GM19023 (cell line): ENCODE data around the gene TRPV2.

Source experiments
- ATAC-seq: cut with Tn5 transposase; IDR thresholded peaks from one replicate; pipeline ENCODE4 v1.9.1; 2021; ENCODE audit warnings: mild to moderate bottlenecking, moderate library complexity; ENCODE audit not compliant: unreplicated experiment

Gene TRPV2

DNA sequence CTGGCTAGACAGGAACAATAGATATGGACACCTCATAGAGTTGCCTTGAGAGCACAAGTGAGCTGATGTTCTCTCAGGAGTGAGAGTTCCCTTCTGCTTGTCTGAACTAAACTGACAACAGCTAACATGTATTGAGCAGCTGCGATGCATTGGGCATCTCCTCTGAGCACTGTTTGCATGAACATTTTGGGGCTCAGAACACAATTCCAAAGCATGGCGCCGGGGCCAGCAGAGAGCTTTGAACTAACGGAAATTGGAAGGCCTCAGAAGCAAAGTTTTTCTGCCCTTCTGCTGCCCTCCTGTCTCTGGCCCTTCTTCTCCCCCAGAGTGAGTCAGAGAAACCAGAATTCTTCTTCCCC lies 38.1 kb downstream of the TRPV2 start:
- no peak for ATAC-seq

DNA sequence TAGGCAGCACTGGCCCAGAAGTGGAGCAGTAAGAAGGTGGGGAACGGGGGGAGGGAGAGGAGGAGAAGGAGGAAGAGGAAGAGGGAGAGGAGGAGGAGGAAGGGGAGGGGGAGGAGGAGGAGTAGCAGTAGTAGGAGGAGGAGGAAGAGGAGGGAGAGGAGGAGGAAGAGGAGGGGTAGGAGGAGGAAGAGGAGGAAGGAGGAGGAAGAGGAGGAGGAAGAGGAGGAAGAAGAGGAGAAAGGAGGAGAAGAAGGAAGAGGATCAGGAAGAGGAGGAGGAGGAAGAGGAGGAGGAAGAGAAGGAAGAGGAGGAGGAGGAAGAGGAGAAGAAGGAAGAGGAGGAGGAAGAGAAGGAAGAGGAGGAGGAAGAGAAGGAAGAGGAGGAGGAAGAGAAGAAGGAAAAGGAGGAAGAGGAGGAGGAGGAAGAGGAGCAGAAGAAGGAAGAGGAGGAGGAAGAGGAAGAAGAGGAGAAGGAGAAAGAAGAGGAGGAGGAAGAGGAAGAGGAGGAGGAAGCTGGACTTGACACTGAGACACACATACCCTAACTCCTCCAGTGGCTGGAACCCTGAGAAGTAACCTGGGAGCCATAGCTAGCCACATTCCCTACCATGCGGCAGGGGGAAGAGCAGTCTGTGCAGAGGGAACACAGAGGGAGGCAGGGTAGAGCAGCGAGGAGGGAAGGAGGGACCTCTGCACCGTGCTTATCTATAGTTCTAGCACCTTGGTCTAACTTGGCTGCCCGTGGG lies 40.8 kb downstream of the TRPV2 start:
- no peak for ATAC-seq

DNA sequence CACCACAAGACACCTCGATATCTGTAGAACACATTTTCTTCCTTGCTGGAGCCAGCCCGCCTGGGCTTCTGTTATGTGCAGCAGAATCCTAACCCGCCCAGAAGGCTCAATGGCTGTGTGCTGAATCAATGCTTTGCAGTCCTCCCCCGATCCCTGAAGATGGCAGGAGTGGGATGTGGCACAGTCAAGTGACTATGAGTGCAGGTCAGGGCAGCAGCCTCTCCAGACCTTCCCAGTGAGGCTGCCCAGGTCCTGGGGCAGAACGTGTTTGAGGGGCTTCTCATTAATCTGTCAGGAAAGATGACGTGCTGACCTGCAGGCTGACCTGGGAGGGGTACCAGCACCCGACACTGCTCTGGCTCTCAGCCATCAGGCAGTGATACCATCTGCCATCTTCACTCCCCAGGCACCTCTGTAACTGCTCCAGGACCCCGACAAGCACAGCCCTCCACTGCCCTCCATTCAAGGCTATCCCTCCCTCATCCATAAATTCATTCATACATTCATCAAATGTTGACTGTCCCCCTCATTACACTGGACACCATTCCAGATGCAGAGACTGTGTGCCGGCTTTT lies 41.5 kb downstream of the TRPV2 start:
- no peak for ATAC-seq

DNA sequence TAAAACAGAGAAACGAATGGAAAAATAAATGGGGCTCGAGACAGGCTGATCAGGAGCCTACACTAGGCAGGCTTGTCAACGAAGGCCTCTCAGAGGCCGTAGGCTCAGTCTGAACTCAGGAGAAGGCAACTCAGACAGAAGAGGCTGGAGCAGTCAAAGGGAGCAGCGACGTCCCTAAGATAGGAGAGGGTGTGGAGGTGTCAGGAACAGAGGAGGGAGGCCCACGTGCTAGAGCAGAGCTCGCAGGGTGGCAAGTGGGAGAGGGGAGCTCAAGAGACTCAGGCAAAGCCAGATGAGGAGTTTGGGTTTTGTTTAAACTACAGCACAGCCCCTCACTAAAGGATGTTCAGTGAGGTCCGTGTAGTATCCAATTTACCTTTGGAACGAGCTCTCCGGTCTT lies 43.9 kb downstream of the TRPV2 start:
- no peak for ATAC-seq

DNA sequence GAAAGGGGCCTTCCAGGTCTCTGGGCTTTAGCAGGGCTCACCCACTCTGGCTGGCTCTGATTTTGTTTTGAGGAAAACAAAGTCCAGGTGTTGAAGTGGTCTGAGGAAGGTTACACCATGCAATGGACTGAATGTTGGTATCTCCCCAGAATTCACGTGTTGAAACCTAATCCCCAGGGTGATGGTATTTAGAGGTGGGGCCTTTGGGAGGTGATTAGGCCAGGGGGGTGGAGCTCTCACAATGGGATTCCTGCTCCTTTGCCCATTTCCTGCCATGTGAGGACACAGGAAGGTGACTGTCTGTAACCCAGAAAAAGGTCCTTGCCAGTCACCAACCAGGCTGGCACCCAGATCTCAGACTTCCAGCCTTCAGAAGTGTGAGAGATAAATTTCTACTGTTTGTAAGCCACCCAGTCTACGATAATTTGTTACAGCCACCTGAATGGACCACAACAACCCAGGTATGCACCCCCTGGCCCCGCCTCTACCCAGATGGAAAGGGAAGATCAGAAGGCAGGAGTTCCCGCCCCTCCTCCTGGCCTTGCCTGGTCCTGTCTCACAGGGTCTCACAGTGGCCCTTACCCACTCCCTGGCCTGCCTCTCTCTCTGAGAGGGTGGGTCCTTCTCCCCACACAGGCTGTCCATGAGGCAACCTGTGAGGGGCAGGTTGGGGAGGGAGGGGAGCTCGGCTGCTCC lies 44.6 kb downstream of the TRPV2 start:
- ATAC-seq, result no peak

DNA sequence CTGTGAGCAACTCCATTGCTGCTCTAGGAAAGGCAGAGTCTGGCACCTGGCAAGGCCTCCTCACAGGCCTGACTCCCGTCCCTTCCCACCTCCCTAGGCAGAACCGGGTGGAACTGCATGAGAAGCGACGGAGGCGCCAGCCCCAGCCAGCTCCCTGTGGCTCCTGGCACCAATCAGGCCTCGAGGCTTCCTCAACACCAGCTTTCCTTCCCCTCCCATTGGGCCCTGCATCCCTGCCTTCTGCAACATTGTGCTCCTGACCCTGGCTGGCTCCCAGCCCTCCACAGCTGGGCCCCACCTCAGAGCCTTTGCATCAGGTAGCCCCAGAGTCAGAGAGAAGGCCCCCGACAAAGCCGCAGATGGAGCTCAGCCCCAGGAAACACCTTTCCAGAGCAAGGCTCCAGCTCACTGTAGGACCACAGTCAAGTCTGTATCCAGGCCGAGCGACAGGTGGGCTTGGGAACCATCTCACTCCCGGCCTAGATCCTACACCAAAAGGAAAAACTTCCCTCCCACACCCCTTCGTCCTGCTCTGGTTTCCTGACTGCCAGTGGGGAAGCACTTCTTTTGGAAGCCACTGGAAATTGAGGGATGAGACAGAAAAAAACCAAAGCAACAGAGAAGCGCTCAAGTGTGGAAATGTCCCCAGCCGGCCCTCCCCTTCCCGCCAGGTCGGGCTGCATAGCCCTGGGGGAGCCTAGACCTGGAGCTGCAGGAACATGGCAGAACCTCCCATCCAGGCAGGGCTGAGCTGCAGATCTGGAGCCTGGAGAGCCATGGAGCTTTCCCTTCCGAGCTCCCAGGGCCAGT lies 45.6 kb downstream of the TRPV2 start:
- no peak for ATAC-seq

GRCh38 chr17:16461606-16461866 lies 46.2 kb downstream of the TRPV2 start:
- no peak for ATAC-seq

DNA sequence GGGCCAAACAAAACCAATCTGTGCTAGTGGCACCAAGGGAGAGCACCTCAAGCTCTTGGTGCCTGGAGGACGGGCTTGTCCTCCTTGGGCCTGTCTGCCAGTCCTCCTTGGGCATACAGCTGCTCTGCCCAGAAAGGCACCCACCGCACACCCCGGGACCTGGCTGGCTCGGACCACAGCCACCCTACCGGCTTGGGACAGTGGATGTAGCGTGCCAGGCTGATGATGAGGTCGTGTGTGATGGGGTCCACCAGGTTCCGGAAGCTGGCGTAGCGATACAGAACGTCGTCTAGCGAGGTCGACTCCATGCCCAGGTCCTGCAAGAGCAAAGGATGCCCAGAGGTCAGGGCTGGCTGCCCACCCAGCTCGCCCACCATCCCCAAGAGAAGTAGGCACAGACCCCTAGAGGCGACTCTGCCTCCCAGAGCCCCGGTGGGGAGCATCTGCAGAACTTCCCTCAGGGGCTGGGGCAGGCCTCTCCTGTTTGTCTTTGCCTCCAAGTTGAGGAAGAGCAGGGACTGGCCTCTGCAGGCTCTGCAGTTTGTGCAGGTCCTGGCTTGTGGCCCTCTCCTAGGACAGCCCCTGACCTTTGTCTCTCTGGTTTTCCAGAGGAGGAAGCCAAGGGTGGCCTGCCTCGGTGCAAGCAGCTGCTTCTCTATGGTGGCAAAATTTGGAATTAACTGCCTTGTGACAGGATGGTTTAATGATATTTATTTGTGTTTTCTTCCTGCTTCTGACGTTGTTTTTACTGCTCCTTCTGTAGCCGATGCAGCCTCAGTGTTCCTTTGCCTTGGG lies 46.9 kb downstream of the TRPV2 start:
- ATAC-seq, result no peak

- ATAC-seq, result no peak
Observed at GRCh38 chr17:16463358-16464302, 48.3 kb downstream of the TRPV2 start.

- no peak for ATAC-seq
Observed at GRCh38 chr17:16464303-16465051, 49.1 kb downstream of the TRPV2 start.

DNA sequence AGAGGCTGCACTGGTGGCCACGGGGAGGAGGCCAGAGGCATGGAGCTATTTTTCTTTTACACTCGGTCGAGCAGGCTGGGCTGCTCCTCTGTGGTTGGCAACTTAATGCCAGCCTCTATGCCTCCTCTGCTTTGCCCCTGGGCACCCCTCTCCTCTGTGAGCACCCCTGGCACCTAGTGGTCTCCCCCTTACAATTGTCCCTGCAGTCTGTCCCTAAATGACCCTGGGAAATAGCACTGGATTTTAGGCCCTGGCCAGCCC lies 49.6 kb downstream of the TRPV2 start:
- ATAC-seq, result no peak

DNA sequence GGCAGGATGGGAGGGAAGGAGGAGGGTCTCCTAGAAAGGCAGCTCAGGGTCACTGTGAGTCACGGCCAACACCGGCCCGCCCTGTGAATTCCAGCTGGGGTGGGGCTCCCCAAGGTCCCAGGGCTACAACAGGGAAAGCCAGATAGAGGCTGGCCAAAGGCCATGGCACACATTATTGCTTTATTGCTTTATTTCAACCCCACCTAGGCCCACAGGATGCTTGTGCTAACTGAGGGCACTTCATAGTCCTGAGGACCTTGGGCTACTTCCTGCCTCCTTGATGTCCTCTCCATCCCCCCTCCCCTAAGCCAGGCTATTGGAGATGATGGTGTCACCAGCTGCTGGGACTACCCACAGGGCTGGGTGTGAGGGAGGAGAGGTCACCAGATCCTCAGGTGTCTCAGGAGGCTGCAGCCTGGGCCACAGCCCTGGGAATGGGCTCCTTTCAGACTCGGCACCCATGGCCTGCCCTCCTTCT lies 50.5 kb downstream of the TRPV2 start:
- no peak for ATAC-seq

GRCh38 chr17:16466407-16466806 lies 51.0 kb downstream of the TRPV2 start:
- ATAC-seq, result no peak

- no peak for ATAC-seq
Observed at GRCh38 chr17:16467044-16467443, 51.7 kb downstream of the TRPV2 start.

DNA sequence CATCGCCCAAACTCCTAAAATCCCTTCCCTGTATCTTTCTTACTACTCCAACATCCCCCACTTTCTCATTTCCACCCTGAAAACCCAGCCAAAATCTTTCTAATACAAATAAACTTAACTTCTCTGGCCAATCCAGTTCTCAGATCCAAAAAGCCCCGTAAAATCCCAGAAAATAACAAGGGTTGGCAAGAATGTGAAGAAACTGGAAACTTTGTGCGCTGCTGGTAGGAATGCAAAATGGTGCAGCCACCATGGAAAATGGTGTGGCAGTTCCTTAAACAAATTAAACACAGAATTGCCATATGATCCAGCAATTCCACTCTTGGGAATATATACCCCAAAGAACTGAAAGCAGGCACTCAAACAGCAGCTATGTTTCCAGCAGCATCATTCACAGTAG lies 52.5 kb downstream of the TRPV2 start:
- ATAC-seq, result no peak

DNA sequence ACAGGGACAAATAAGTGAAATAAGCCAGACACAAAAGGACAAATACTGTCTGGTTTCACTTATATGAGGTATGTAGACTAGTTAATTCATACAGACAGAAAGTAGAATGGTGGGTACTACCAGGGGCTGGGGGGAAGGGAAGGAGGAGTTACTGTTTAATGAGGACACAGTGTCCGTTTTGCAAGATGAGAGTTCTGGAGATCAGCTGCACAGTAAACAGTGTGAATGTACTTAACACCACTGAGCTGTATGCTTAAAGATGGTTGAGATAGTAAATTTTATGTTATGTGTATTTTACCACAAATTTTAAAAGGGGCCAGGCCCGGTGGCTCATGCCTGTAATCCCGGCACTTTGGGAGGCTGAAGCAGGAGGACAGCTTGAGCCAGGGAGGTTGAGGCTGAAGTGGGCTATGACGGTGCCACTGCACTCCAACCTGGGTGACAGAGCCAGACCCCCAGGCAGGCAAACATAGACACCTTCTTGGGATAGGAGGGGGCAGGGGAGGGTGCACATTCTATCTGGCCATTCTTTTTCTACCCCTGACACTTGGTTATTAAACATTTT lies 53.1 kb downstream of the TRPV2 start:
- no peak for ATAC-seq

DNA sequence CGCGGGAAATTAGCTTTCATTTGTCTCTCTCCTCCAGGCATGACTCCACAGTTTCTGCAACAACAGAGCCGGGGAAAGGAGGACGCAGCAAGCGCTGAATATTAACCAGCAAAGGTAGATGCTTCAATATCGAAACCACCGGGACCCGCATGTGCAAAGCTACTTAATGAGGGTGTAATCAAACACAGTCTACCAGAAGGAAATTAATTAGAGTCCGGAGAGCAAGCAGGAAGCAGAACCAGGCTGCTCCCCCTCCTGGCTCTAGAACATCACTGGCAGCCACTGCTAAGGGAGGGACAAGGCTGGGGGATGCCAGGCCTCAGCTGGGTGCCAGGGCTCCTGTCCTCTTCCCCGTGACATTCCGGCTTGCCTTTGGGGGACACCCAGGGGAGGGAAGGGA lies 54.9 kb downstream of the TRPV2 start:
- no peak for ATAC-seq

GRCh38 chr17:16471295-16471694 lies 55.9 kb downstream of the TRPV2 start:
- ATAC-seq, result no peak

DNA sequence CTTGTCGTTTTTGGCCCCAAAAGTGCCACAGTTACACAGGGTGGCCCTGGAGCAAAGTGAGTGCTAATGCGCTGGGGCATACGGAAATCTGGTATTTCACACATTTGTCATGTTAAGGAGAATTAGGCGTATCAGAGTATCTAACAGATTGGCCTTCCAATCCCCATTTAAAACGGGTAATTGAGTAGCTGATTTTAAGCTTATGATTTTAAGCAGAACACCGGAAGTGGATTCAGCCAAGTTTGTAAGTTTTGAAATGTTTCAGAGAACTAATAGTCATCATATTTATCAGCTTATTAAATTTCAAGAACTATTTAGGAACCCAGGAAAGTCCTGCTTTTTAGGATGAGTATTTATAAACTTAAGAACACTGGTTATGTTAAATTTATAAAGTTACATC lies 57.2 kb downstream of the TRPV2 start:
- ATAC-seq, result no peak
